Tibial artery (tissue), 4 donors: Measurements from ENCODE around the gene ALKBH5.

Source experiments
- DNase-seq, 2 donors: peaks; one replicate each; pipeline ENCODE4 v3.0.0-alpha.2; 2019
- H3K27ac ChIP-seq, 2 donors: fragments of 200-600 bp; sonication (generic) in 1 of 2; 1 replicate in 1 of 2; 2 replicates in 1 of 2; pipeline ENCODE4 v1.5.1; 2018 to 2019; ENCODE audit warnings: mild to moderate bottlenecking in 1 of 2
- H3K27me3 ChIP-seq, 2 donors: fragments of 200-600 bp; sonication (generic) in 1 of 2; one replicate each; pipeline versions ENCODE4 v1.5.1 to v1.6.0; 2016 to 2019
- H3K36me3 ChIP-seq, 3 donors: fragments of 200-600 bp; sonication (generic) in 2 of 3; one replicate each; pipeline ENCODE4 v1.5.1; 2016 to 2019; ENCODE audit warnings: mild to moderate bottlenecking in 2 of 3
- H3K4me1 ChIP-seq, 4 donors: fragments of 200-600 bp; sonication (generic) in 2 of 4; 1 replicate in 3 of 4; 2 replicates in 1 of 4; pipeline ENCODE4 v1.5.1; 2016 to 2019
- H3K4me3 ChIP-seq, 2 donors: fragments of 200-600 bp; sonication (generic) in 1 of 2; 1 replicate in 1 of 2; 2 replicates in 1 of 2; pipeline ENCODE4 v1.5.1; 2018 to 2019; ENCODE audit warnings: mild to moderate bottlenecking in 2 of 2
- H3K9me3 ChIP-seq, 3 donors: fragments of 200-600 bp; sonication (generic) in 1 of 3; one replicate each; pipeline ENCODE4 v1.5.1; 2016 to 2019
- CTCF ChIP-seq, 2 experiments: fragments of 200-600 bp in 1 of 2; fragments of 450-650 bp in 1 of 2; IDR thresholded peaks; one replicate each; pipeline ENCODE4 v1.5.1; 2017 to 2019; ENCODE audit warnings: antibody characterized with exemption in 2 of 2, mild to moderate bottlenecking in 1 of 2, moderate library complexity in 1 of 2
- intact Hi-C: fragments of 100-400 bp; cut with DNase I; formaldehyde crosslinking; loops from one replicate; pipeline ENCODE4 v1.15.0; 2023; ENCODE audit warnings: low total_unique reads

ALKBH5 gene

GRCh38 chr17:18224387-18225120 lies 40.9 kb downstream of the ALKBH5 start:
- peak in 1 of 2 donors; percentile 67 for DNase-seq
- H3K9me3 ChIP-seq = no peaks in the 10 kb centered on the region
- peaks cover 0 to 19% (median 16%) of the 10 kb centered on the region in 4 donors for H3K4me1 ChIP-seq
- peak overlapping the region; percentile 37 to 76 for H3K4me3 ChIP-seq
- TF ChIP-seq CTCF (IDR thresholded peaks at IDR 0.05) = no peak
- intact Hi-C loops = no loop called here
- peak overlapping the region; percentile 23 to 52 for H3K27ac ChIP-seq
- H3K27me3 ChIP-seq = no peaks in the 10 kb centered on the region
- no peaks in the 10 kb centered on the region for H3K36me3 ChIP-seq

GRCh38 chr17:18225121-18225641 lies 41.6 kb downstream of the ALKBH5 start, which contains the start of gene LLGL1:
TSS of gene LLGL1 (plus strand) at chr17:18225635. CDS start at chr17:18225683, 48 bp downstream.
- DNase-seq = peak; percentile 97
- no peak for TF ChIP-seq CTCF (IDR thresholded peaks at IDR 0.05)
- no peaks in the 10 kb centered on the region for H3K27me3 ChIP-seq
- H3K9me3 ChIP-seq = no peaks in the 10 kb centered on the region
- H3K4me1 ChIP-seq = peaks cover 0 to 19% (median 16%) of the 10 kb centered on the region in 4 donors
- intact Hi-C loops = no loop called here
- no peaks in the 10 kb centered on the region for H3K36me3 ChIP-seq
- H3K4me3 ChIP-seq = peak within 1 kb of the TSS; percentile 66 to 76
- peak within 1 kb of the TSS; percentile 58 to 65 for H3K27ac ChIP-seq

- DNase-seq = peak in 1 of 2 donors; percentile 67
- Histone ChIP-seq H3K36me3 (no peaks in the 10 kb centered on the region), H3K27ac (peak overlapping the region; percentile 58 to 65), H3K9me3 (no peaks in the 10 kb centered on the region), H3K27me3 (no peaks in the 10 kb centered on the region), H3K4me3 (peak overlapping the region; percentile 66 to 76), H3K4me1 (peaks cover 0 to 19% (median 16%) of the 10 kb centered on the region in 4 donors)
- intact Hi-C loops = no loop called here
- TF ChIP-seq CTCF (IDR thresholded peaks at IDR 0.05) = no peak
These were observed 42.1 kb downstream of the ALKBH5 start for GRCh38 chr17:18225642-18226283.

- Histone ChIP-seq H3K27ac (peak overlapping the region; percentile 58 to 65), H3K4me1 (peaks cover 0 to 19% (median 16%) of the 10 kb centered on the region in 4 donors), H3K36me3 (no peaks in the 10 kb centered on the region), H3K9me3 (no peaks in the 10 kb centered on the region), H3K27me3 (no peaks in the 10 kb centered on the region), H3K4me3 (peak overlapping the region; percentile 66 to 76)
- no peak for TF ChIP-seq CTCF (IDR thresholded peaks at IDR 0.05)
- intact Hi-C loops = no loop called here
- DNase-seq = no peak
These were observed 42.8 kb downstream of the ALKBH5 start for GRCh38 chr17:18226284-18226945.

- no peak for DNase-seq
- intact Hi-C loops = no loop called here
- TF ChIP-seq CTCF (IDR thresholded peaks at IDR 0.05) = no peak
- H3K27ac ChIP-seq = no peak overlapping the region
- peaks cover 0 to 5% (median 0%) of the 10 kb centered on the region in 3 donors for H3K36me3 ChIP-seq
- no peak overlapping the region for H3K4me3 ChIP-seq
- no peaks in the 10 kb centered on the region for H3K27me3 ChIP-seq
- no peaks in the 10 kb centered on the region for H3K9me3 ChIP-seq
- peaks cover 0 to 19% (median 16%) of the 10 kb centered on the region in 4 donors for H3K4me1 ChIP-seq
These were observed 44.0 kb downstream of the ALKBH5 start for GRCh38 chr17:18227635-18228034.
